NCI-H2171 (cell line): ENCODE data around the gene WNK2.

Experiments used
- DNase-seq: peaks from one replicate; lab custom pipeline; 2025; lab: John Stamatoyannopoulos, UW

The WNK2 gene

DNA sequence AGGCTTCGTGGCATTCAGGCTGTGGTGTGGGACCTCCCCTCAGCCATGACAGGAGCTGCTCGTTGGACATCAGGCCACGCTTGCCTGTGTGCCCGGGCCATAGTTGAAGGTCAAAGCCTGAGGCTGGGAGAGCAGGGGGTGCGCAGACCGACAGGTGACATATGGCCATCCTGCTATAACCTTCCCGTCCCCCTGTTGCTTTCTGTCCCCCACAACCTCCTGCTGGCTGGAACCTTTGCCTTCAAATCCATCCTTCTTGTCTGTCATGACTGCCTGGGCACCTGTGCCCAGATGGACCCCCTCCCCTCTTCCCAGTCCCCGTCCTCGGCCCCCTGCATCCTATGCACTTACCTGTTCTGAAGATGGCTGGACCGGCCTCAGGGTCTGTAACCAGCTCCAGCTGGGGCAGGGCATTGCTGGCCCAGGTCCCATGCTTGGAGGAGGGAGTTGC lies 83.2 kb downstream of the WNK2 start:
- DNase-seq = no peak

DNA sequence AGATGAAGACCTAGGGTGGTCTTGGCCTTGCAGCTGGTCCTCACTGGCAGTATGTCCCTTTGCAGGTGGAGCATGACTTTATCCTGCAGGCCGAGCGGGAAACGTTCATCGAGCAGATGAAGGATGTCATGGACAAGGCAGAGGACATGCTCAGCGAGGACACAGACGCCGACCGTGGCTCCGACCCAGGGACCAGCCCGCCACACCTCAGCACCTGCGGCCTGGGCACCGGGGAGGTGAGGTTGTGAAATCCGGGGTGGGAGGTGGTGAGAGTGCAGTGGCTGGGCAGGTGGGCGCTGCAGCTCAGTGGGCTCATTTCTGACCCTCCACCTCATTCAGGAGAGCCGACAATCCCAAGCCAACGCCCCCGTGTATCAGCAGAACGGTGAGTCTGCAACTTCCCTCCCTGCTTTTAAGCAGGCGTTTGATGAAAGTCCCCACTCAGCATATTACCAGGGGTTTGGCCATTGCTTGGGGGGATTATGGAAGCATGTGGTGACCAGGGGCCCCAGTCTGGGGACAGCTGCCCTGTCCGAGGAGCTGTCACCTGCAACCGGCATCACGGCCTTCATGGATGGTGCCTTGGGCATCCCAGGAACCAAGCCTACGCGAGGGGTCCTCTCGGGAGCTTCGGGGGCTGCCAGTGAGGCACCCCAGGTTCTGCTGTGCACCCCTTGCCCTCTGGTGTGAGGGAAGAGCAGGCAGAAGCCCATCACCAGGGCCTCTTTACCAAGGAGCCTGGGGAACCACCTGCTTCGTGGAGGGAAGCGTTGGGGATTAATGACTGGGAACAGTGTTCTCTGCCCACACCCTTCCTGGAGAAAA lies 84.0 kb downstream of the WNK2 start:
- DNase-seq = no peak

DNA sequence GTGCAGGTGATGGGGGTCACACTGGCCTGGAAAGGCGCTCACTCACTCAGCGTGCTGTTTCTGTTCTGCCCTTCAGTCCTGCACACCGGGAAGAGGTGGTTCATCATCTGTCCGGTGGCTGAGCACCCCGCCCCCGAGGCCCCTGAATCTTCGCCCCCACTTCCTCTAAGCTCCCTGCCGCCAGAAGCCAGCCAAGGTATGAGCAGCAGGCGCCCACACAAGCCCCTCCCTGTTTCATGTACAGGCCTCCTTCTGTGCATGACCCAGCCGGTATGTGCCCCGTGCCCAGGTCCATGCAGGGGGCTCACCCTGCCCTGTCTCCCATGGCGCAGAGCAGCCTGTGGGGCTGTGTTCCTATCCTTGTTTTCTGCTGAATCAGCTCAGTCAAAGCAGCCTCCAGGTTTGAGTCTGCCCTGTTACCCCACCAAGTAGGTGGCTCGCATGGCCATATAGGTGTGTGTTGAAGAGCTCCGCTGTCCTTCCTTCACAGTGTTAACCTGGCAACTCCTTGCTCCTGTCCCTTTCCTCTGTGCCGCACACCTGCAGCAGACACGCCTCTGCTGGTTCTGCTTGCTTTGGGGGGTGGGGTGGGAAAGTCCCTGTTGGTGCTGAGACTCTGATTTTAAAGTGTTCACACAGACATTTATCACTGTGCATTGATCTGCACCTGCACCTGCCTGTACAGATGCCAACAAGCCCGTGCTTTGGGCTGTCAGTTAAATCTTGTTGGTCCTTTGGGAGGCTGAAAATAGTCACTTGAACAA lies 84.8 kb downstream of the WNK2 start:
- DNase-seq = peak; percentile 66

DNA sequence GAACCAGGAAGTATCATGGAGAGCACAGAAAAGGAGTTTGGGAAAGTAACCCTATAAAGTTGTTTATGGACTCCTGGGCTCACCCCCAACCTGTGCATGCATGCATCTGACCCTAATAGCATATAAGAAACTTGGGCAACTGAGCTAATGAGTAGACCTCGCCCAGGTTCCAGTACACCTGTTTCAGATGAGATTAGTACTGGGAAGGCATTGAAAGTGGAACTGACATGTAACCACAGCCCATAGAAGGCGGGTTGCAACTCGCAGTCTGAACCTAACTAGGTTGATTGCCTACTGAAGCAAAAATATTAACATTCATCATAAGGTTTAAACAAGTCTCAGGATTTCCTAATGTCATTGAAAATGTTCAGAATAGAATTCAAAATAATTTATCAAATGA lies 87.0 kb downstream of the WNK2 start:
- DNase-seq = no peak

DNA sequence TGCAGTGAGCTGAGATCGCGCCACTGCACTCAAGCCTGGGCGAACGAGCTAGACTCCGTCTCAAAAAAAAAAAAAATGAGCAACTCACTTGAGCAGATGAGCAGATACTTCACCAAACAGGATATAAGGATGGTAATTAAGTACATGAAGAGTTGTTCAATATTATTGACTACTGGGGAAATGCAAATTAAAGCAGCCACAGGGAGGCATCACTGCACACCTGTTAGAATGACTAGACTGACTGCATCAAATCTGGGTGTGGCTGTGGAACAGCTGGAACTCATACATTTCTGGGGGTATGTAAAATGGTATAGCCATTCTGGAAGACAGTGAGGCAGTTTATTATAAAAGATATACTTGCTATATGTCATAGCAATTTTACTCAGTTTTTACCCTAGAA lies 93.0 kb downstream of the WNK2 start:
- no peak for DNase-seq

DNA sequence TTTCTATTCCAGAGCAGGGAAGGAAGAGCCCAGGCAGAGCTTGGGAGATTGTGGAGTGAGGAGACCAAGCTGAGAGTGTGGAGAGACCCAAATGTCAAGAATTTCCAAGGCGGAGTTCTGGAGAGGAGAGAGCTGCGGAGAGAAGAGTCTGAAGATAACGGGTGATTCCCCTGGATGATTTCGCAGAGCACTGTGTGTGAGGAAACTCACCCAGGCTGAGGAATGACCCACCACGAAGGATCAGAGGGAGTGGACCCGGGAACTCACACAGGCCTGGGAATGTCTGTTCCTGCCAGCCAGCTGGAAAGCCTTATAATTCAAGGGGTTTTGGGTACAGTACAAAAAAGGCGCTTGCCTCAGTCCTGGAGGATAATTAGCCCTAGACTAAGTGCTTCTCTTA lies 94.2 kb downstream of the WNK2 start:
- no peak for DNase-seq

DNA sequence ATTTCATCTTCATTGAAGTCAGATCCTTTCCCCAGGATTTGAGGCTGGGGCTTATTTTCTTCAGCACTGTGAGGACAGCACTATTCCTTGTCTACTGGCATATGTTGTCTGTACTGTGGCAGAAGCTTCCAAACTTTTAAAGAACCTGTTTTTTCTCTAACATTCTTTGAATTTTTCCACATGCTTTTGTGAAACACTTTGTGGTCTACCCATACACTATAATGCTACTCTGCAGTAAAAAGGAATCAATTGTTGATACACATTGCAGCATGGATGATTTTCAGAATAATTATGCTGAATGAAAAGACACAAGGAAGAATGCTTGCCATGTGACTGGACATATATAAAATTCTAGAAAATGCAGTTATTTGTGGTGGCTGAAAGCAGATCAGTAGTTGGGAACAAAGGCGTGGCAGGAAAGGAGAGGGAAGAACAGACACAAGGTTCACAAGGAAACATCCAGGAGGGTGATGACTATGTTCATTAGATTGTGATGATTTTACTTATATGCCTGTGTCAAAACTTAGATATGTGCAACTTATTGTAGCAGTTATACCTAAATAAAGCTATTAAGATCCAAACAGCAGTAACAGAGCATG lies 96.8 kb downstream of the WNK2 start:
- DNase-seq = no peak

DNA sequence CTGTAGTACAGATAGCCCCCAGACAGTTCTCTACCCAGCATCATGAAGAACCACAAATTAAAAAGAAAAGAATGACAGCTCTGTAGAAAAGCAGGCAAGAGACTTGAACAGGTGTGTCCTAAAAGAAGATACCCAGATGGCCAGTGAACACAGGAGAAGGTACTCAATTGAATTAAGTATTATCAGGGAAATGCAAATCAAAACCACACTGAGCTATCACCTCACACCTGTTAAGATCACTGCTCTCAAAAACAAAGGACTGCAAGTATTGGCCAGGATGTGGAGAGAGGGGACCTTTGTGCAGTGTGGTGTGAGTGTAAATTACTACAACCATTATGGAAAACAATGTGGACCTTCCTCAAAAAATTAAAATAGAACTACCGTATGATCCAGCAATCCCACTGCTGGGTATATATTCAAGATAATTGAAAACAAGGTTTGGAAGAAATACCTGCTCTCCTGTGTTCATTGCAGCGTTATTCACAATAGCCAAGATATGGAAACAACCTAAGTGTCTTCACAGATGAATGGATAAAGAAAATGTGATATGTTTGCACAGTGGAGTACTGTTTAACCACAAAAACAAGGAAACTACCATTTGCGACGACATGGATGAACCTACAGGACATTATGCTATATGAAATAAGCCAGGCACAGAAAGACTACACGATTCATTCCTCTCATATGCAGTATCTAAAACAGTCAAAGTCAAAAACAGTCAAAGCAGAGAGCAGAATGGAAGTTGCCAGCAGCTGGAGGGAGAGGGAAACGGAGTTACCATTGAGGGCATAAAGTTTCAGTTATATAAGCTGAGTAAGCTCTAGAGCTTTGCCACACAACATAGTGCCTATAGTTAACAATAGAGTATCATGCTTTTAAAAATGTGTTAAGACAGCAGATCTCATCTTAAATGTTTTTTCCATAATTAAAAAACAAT lies 102.6 kb downstream of the WNK2 start:
- DNase-seq = no peak

DNA sequence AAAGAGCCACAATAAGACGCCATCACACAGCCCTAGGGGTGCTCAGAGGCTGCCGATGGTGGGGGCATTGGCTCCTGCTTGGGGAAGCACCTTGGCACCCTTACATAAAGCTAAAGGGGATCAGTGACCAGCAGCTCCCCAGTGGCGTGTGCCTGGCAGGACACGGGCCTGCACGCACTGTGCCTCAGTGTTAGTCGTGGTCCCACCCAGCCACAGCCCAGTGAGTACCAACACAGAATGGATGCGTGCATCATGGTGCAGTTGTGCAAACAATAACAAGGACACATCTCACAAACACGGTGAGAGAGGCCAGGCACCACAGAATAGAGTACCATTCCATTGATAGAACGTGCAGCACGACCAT lies 103.2 kb downstream of the WNK2 start:
- DNase-seq = no peak

DNA sequence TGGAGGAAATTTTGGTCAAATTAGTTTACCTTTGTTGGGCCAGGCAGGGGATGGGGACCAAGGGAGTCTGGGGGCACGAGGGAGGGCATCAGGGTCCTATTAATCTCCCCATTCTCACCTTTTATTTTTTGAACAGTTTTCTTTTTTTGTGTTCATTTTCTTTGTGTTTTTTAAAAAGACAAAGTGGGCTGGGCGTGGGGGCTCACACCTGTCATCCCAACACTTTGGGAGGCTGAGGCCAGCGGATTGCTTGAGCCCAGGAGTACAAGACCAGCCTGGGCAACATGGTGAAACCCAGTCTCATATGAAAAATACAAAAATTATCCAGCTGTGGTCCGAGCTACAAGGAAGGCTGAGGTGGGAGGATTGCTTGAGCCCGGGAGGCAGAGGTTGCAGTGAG lies 103.7 kb downstream of the WNK2 start:
- no peak for DNase-seq

DNA sequence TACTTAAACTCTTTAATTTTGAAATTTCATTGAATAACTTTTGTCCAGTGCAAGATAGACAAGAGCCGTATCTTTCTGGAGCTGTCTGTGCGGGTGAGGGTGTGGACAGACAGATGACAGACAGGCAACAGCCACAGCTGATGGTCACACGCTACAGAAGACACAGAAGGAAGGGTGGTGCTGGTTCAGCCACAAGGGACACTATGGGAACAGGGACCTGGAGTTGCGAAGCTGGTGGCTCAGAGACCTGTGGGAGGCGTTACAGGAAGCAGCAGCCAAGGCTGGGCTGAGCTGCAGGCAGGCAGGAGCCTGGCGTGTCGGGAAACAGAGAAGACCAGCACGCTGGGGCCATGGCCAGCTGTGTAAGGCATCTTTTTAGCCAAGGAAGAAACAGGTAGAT lies 104.4 kb downstream of the WNK2 start:
- DNase-seq = no peak

DNA sequence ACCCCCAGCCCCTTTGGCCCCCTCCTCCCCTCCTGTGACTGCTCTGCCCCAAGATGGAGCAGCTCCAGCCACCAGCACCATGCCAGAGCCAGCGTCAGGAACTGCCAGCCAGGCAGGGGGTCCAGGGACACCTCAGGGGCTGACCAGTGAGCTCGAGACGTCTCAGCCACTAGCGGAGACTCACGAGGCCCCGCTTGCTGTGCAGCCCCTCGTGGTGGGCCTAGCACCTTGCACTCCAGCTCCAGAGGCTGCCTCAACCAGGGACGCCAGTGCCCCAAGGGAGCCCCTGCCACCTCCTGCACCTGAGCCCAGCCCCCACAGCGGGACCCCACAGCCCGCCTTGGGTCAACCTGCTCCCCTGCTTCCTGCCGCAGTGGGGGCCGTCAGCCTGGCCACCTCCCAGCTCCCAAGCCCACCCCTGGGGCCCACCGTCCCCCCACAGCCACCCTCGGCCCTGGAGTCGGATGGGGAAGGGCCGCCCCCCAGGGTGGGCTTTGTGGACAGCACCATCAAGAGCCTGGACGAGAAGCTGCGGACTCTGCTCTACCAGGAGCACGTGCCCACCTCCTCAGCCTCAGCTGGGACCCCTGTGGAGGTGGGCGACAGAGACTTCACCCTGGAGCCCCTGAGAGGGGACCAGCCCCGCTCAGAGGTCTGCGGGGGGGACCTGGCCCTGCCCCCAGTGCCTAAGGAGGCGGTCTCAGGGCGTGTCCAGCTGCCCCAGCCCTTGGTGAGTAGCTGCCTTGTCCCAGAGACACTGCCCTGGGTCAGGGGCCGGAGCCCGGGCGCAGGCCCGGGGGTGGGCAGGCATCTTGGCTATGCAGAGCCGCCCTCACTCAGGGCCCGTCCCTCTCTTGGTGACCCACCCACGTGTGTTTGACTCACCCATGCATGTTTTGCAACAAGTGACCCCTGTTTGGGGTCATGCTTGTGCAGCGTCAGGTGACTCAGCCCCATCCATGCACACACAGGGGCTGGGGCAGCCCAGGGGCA lies 105.2 kb downstream of the WNK2 start:
- DNase-seq = no peak

DNA sequence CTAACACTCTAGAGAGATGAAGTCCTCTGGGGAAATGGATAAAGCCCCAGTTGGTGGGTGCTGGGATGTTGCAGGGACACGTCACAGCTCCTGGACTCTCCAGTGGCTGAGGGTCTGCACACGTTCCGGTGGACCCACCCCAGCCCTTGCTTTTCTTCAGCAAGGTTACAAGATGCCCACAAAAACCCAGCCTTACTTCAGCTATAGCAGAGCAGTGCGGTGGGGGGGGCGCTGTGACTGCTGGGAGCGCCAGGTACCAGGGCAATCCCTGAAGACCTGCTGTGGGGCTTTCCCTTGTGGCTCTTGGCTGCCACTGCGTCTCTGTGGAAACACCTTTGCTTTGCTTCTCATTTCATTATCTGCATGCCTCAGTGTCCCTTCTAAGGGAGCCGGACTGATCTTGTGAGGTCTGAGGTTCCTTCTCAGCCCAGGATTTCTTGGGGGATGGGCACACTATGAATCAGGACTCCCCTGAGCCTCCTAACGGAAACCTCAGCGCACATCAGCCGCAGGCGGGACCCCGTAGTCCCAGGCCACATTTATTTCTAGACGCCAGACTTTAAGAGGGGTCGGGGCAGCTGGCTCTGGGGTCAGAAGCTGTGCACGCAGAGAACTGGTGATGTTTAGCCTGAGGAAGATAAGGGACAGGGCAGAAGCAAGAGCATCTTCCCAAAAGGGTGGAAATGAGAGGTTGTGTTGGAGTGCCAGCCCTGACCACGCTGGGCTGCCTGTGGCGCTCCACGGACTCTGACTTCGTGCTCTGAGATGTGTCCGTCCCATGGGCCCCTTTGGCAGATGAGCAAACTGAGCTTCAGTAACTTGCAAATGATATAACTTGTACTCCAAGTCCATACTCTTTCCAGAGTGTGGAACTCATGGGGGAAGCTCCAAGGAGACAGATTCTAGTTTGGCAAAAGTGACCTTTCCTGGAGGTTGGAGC lies 106.8 kb downstream of the WNK2 start:
- no peak for DNase-seq

DNA sequence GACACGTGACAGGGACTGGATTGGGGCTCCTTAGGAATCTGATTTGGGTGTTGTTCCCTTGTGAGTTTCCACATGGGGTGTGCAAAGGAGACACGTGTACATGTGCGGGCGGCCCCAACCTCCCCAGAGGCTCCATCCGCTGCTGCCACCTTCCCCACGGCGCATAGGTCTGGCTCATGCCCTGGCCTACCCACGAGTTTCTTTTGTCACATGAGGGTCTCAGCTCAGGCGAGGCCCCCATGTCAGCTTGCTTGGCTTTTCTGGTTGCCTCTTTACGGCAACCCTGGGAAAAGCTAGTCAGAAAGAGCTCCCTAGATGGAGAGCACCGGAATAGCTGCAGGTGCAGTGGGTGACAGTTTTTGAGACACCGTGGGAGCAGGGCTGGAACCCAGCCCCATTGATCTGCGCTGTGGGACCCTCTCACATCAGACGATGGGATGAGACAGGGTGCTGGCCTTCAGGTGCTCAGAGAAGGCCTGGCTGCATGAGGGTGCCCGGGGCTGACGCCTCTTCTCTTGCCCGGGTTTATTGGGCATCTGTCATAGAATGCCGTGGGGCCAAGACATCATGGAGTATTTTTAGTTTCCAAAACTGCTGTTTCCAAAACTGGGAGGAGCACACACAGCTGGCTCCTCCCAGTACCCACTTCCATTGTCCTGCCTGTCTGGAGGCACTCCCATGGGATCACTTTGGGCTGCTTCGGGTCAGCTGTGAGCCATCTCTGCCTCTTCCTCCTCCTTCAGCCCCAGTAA lies 107.8 kb downstream of the WNK2 start:
- no peak for DNase-seq

DNA sequence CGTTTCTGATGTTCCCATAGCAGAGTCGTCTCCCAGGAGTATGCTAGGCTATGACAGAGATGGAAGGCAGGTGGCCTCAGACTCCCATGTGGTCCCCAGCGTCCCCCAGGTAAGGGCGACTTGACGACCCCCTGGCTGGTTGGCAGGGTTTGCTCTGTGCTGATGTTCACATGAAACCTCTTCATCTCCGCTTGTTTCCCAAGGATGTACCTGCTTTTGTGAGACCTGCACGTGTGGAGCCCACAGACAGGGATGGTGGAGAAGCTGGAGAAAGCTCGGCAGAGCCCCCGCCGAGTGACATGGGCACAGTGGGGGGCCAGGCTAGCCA lies 108.3 kb downstream of the WNK2 start:
- DNase-seq = no peak

DNA sequence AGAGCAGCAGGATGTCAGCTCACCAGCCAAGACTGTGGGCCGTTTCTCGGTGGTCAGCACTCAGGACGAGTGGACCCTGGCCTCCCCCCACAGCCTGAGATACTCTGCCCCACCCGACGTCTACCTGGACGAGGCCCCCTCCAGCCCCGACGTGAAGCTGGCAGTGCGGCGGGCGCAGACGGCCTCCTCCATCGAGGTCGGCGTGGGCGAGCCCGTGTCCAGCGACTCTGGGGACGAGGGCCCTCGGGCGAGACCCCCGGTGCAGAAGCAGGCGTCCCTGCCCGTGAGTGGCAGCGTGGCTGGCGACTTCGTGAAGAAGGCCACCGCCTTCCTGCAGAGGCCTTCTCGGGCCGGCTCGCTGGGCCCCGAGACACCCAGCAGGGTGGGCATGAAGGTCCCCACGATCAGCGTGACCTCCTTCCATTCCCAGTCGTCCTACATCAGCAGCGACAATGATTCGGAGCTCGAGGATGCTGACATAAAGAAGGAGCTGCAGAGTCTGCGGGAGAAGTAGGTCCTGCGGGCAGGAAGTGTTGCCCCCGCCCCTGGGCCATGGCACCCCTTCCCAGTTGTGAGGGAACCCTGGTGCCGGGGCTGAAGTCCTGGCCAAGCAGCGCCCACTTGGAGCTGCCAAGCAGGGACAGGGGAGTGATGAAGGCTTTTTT lies 108.9 kb downstream of the WNK2 start:
- no peak for DNase-seq

DNA sequence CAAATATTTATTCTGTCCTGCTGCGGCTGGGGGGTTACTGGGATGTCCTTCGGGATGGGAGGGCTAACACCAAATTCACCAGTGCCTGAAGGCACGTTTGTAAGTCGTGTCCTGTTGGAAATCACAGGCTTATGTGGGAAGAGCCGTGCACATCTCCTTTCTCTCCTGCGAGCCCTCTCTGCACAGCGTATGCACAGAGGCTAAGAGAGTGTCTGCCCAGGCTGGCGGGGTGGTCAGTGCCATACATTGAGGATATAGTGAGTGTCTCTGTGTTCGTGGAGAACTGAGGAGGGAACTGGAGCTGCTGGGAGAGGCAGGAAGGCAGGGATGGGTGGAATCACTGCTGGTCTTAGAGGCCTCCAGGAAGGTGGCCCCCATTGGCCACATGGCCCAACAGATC lies 110.1 kb downstream of the WNK2 start:
- no peak for DNase-seq

DNA sequence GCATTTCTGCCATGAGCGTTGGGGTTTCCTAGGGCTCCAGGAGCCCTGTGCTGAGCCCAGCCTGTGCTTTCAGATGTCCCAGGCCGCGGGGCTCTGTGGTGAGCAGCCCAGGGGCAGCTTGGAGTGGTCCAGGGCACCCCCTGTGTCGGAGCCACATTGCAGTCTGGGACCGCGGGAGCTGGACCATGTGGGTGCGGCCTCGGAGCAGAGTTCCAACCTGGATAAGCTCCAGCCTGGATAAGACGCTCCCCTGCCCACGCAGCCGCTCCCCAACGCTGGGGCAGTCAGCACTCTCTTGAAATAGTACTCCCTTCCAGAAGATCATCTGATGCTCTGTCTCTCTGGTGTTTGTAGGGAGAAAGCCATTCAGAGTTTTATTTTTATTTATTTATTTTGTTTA lies 111.1 kb downstream of the WNK2 start:
- DNase-seq = no peak
